IMR-90 (cell line): ENCODE results near the gene NALF2. TPM values are rescaled to one million over a fixed set of nuclear protein-coding genes. Genes with fewer than 3 reads are reported as not detected.

Experiments
- ATAC-seq: fragments of 200-7000 bp; cut with Tn5 transposase; 2 replicates; pipeline ENCODE4 v1.9.1; 2020; ENCODE audit warnings: low read depth, mild to moderate bottlenecking, moderate library complexity
- BruUV-seq: library from RNA; stranded (reverse); fragments of 400-500 nt; replicated peaks from 2 replicates; lab custom pipeline; 2021; lab: Mats Ljungman, UMichigan
- CTCF ChIA-PET: fragments of 300-600 bp; formaldehyde crosslinking; extraction: SDS; loops from one replicate; lab custom pipeline; 2021; ENCODE audit warnings: antibody characterized with exemption; lab: Yijun Ruan, JAX
- POLR2A ChIA-PET: fragments of 300-600 bp; sonication (Branson Sonifier 250); formaldehyde crosslinking; loops from one replicate; lab custom pipeline; 2022; ENCODE audit warnings: antibody characterized with exemption; ENCODE audit not compliant: unreplicated experiment; lab: Charles Lee
- DNase-seq: peaks from one replicate; pipeline ENCODE4 v3.0.0; 2013
- H2AFZ ChIP-seq: replicated peaks from 2 replicates; pipeline ENCODE3; 2013; ENCODE audit warnings: low read length, mild to moderate bottlenecking; ENCODE audit not compliant: poor library complexity
- H2AK5ac ChIP-seq: 2 replicates; pipeline ENCODE4 v1.6.1; 2013; ENCODE audit warnings: low read depth, low read length, inconsistent platforms
- H2AK9ac ChIP-seq: replicated peaks from 2 replicates; pipeline ENCODE3; 2013; ENCODE audit warnings: mild to moderate bottlenecking, low read depth, low read length, moderate library complexity; ENCODE audit not compliant: poor library complexity
- H2BK120ac ChIP-seq: 2 replicates; pipeline ENCODE4 v1.6.1; 2013; ENCODE audit warnings: low read depth, low read length, inconsistent platforms
- H2BK15ac ChIP-seq: 3 replicates; pipeline ENCODE4 v1.6.1; 2013; ENCODE audit warnings: low read depth, low read length, inconsistent platforms
- H2BK20ac ChIP-seq: 2 replicates; pipeline ENCODE4 v1.6.1; 2013; ENCODE audit warnings: low read depth, mild to moderate bottlenecking, inconsistent platforms, low read length, moderate library complexity
- H2BK5ac ChIP-seq: 2 replicates; pipeline ENCODE4 v1.6.1; 2013; ENCODE audit warnings: mild to moderate bottlenecking, low read depth, low read length, inconsistent platforms; ENCODE audit not compliant: poor library complexity, severe bottlenecking
- H3K14ac ChIP-seq: replicated peaks from 2 replicates; pipeline ENCODE4 v1.6.1; 2013; ENCODE audit warnings: low read depth, low read length, inconsistent platforms
- H3K18ac ChIP-seq: 2 replicates; pipeline ENCODE4 v1.6.1; 2013; ENCODE audit warnings: low read depth, low read length, control low read depth
- H3K23ac ChIP-seq: 2 replicates; pipeline ENCODE4 v1.6.1; 2013; ENCODE audit warnings: low read depth, low read length, inconsistent platforms
- H3K27ac ChIP-seq: 2 replicates; pipeline ENCODE4 v1.5.1; 2013; ENCODE audit warnings: mild to moderate bottlenecking, control low read depth, low read length; ENCODE audit not compliant: insufficient read depth
- H3K27me3 ChIP-seq: 2 replicates; pipeline ENCODE4 v1.6.1; 2013; ENCODE audit warnings: low read length; ENCODE audit not compliant: control insufficient read depth, insufficient read depth
- H3K36me3 ChIP-seq: 2 replicates; pipeline ENCODE4 v1.6.1; 2013; ENCODE audit warnings: low read length, mixed read lengths; ENCODE audit not compliant: control insufficient read depth, insufficient read depth
- H3K4ac ChIP-seq: 2 replicates; pipeline ENCODE4 v1.6.1; 2013; ENCODE audit warnings: low read depth, low read length, inconsistent platforms
- H3K4me1 ChIP-seq: 2 replicates; pipeline ENCODE4 v1.6.1; 2013; ENCODE audit warnings: low read length, mixed read lengths; ENCODE audit not compliant: control insufficient read depth, insufficient read depth
- H3K4me2 ChIP-seq: 2 replicates; pipeline ENCODE4 v1.6.1; 2013; ENCODE audit warnings: low read depth, mild to moderate bottlenecking, control low read depth, low read length, moderate library complexity
- H3K4me3 ChIP-seq: 2 replicates; pipeline ENCODE4 v1.5.1; 2013; ENCODE audit warnings: low read depth, mild to moderate bottlenecking, control low read depth, low read length, moderate library complexity; ENCODE audit not compliant: insufficient read depth
- H3K56ac ChIP-seq: 2 replicates; pipeline ENCODE4 v1.6.1; 2013; ENCODE audit warnings: low read length, inconsistent platforms; ENCODE audit not compliant: insufficient read depth; ENCODE audit errors: extremely low read depth
- H3K79me1 ChIP-seq, 2 experiments: 2 replicates each; pipeline ENCODE4 v1.6.1; 2013; ENCODE audit warnings: low read length in 2 of 2, inconsistent platforms in 1 of 2, low read depth in 1 of 2
- H3K9ac ChIP-seq: 2 replicates; pipeline ENCODE4 v1.6.1; 2013; ENCODE audit warnings: low read depth, low read length, control low read depth
- H3K9me1 ChIP-seq: 2 replicates; pipeline ENCODE4 v1.6.1; 2013; ENCODE audit warnings: low read length, inconsistent platforms; ENCODE audit not compliant: insufficient read depth
- H3K9me3 ChIP-seq: 2 replicates; pipeline ENCODE4 v1.6.1; 2013; ENCODE audit warnings: low read length; ENCODE audit not compliant: control insufficient read depth, insufficient read depth
- H4K20me1 ChIP-seq: 2 replicates; pipeline ENCODE4 v1.6.1; 2013; ENCODE audit warnings: low read length, inconsistent platforms; ENCODE audit not compliant: insufficient read depth
- H4K5ac ChIP-seq: 2 replicates; pipeline ENCODE4 v1.6.1; 2013; ENCODE audit warnings: mild to moderate bottlenecking, low read depth, low read length, control low read depth
- H4K8ac ChIP-seq, 2 experiments: 2 replicates each; pipeline ENCODE4 v1.6.1; 2013; ENCODE audit warnings: low read depth in 2 of 2, low read length in 2 of 2, control low read depth in 1 of 2, inconsistent platforms in 1 of 2
- H4K91ac ChIP-seq: 2 replicates; pipeline ENCODE4 v1.6.1; 2013; ENCODE audit warnings: low read depth, low read length, inconsistent platforms; ENCODE audit not compliant: insufficient read depth
- BHLHE40 ChIP-seq: fragments of 150-350 bp; IDR thresholded peaks from 2 replicates; pipeline ENCODE4 v1.6.1; 2016; ENCODE audit warnings: mild to moderate bottlenecking, low read depth, low read length
- CEBPB ChIP-seq: IDR thresholded peaks from 2 replicates; pipeline ENCODE4 v1.6.1; 2012; ENCODE audit warnings: low read depth, low read length, improper control_type of control experiment
- CHD1 ChIP-seq: IDR thresholded peaks from 2 replicates; pipeline ENCODE4 v1.6.1; 2012; ENCODE audit warnings: low read depth, low read length, improper control_type of control experiment
- CTCF ChIP-seq: conservative IDR thresholded peaks from 2 replicates; pipeline ENCODE4 v1.5.1; 2012; ENCODE audit warnings: mild to moderate bottlenecking, low read depth, low read length, improper control_type of control experiment
- ELK1 ChIP-seq: fragments of 150-350 bp; IDR thresholded peaks from 2 replicates; pipeline ENCODE4 v1.6.1; 2016; ENCODE audit warnings: low read depth, mild to moderate bottlenecking, low read length, moderate library complexity, borderline replicate concordance
- FOS ChIP-seq: fragments of 150-350 bp; IDR thresholded peaks from 2 replicates; pipeline ENCODE4 v1.6.1; 2016; ENCODE audit warnings: low read depth, low read length
- MAFK ChIP-seq: IDR thresholded peaks from 2 replicates; pipeline ENCODE4 v1.6.1; 2012; ENCODE audit warnings: low read depth, low read length, improper control_type of control experiment
- MAZ ChIP-seq: IDR thresholded peaks from 2 replicates; pipeline ENCODE4 v1.6.1; 2012; ENCODE audit warnings: low read depth, mild to moderate bottlenecking, low read length, improper control_type of control experiment, moderate library complexity, borderline replicate concordance
- MXI1 ChIP-seq: IDR thresholded peaks from 2 replicates; pipeline ENCODE4 v1.6.1; 2012; ENCODE audit warnings: low read depth, mild to moderate bottlenecking, low read length, moderate library complexity, borderline replicate concordance
- NFE2L2 ChIP-seq: fragments of 150-350 bp; IDR thresholded peaks from 2 replicates; pipeline ENCODE4 v1.6.1; 2016; ENCODE audit warnings: low read depth, mild to moderate bottlenecking, low read length
- POLR2A ChIP-seq: IDR thresholded peaks from 2 replicates; pipeline ENCODE4 v1.6.1; 2012; ENCODE audit warnings: mild to moderate bottlenecking, low read depth, low read length
- RAD21 ChIP-seq: IDR thresholded peaks from 2 replicates; pipeline ENCODE4 v1.6.1; 2012; ENCODE audit warnings: low read length, improper control_type of control experiment
- RCOR1 ChIP-seq: IDR thresholded peaks from 2 replicates; pipeline ENCODE4 v1.6.1; 2012; ENCODE audit warnings: mild to moderate bottlenecking, low read length, improper control_type of control experiment; ENCODE audit not compliant: insufficient replicate concordance
- RFX5 ChIP-seq: IDR thresholded peaks from 2 replicates; pipeline ENCODE4 v1.8.0; 2012; ENCODE audit warnings: low read depth, mild to moderate bottlenecking, low read length, moderate library complexity
- SMC3 ChIP-seq: fragments of 150-350 bp; IDR thresholded peaks from 2 replicates; pipeline ENCODE4 v1.6.1; 2016; ENCODE audit warnings: low read depth, mild to moderate bottlenecking, antibody characterized with exemption, low read length, moderate library complexity
- USF2 ChIP-seq: fragments of 150-350 bp; IDR thresholded peaks from 2 replicates; pipeline ENCODE4 v1.6.1; 2017; ENCODE audit warnings: mild to moderate bottlenecking, antibody characterized with exemption, low read length, low read depth
- WGBS, 2 experiments: methylation state at CpG; one replicate each; pipeline versions ENCODE4 v1.1.5 to v1.1.7; 2013; ENCODE audit warnings: missing lambda C conversion rate in 2 of 2; ENCODE audit not compliant: insufficient read length in 1 of 2; ENCODE audit errors: extremely low coverage in 2 of 2; 5-methylcytosine and 5-hydroxymethylcytosine counted together
- dilution Hi-C: fragments of 300-500 bp; cut with HindIII; formaldehyde crosslinking; loops from one replicate; pipeline ENCODE4 v1.14.3; 2018; ENCODE audit warnings: low sequenced_read_pairs; ENCODE audit not compliant: unreplicated experiment
- in situ Hi-C: fragments of 300-500 bp; cut with MboI; formaldehyde crosslinking; loops from 3 replicates; pipeline ENCODE4 v1.14.3; 2019; ENCODE audit warnings: low sequenced_read_pairs, inconsistent platforms, mixed read lengths
- intact Hi-C: fragments of 100-400 bp; cut with micrococcal nuclease; formaldehyde crosslinking; loops from 2 replicates; pipeline ENCODE4 v1.10.0; 2022
- polyA plus RNA-seq, 3 experiments: library from polyadenylated mRNA; depleted of rRNA; stranded (reverse); fragments of >200 nt; gene quantifications; 2 replicates each; pipeline ENCODE4 v1.2.3, GENCODE V29; 2012; ENCODE audit warnings: low replicate concordance in 1 of 3
- total RNA-seq: library from RNA; depleted of rRNA; stranded (reverse); fragments of >200 nt; gene quantifications from 2 replicates; pipeline ENCODE4 v1.2.3, GENCODE V29; 2012

Gene NALF2
- total and polyA plus RNA-seq, 2 of the 4 experiments (the other 2 are of a cell fraction), result not detected

GRCh38 chrX:69535661-69536060 is 31.5 kb downstream of the NALF2 start:
- ChIA-PET CTCF (no interaction called here), POLR2A (no interaction called here)
- no peaks in the 10 kb centered on the region for H3K4me1 ChIP-seq
- no peaks in the 10 kb centered on the region for H3K36me3 ChIP-seq
- H3K9me3 ChIP-seq, result 0 out of 2 replicates have a peak, but pooled peaks cover 2% of the 10 kb centered on the region
- intact Hi-C loops (no loop called here), dilution Hi-C loops (no loop called here), in situ Hi-C loops (no loop called here)
- no peak overlapping the region for H2AFZ ChIP-seq
- no CpG with 5 or more reads among the region's 2 CpGs for WGBS, 2 experiments
- no peak overlapping the region for H2AK9ac ChIP-seq
- no peaks in the 10 kb centered on the region for H4K20me1 ChIP-seq
- BruUV-seq, result no TSS peak
- no peak overlapping the region for H3K23ac ChIP-seq
- peaks cover 2% of the 10 kb centered on the region; the same call in 1 of the 2 replicates for H3K27me3 ChIP-seq
- no peak overlapping the region for H3K18ac ChIP-seq
- no peak overlapping the region for H3K56ac ChIP-seq
- no peak overlapping the region for H2BK15ac ChIP-seq
- no peak overlapping the region for H3K14ac ChIP-seq
- H3K9ac ChIP-seq, result no peak overlapping the region
- H2AK5ac ChIP-seq, result no peak overlapping the region
- H2BK5ac ChIP-seq, result no peak overlapping the region
- H2BK20ac ChIP-seq, result no peak overlapping the region
- H3K79me1 ChIP-seq, result no peaks in the 10 kb centered on the region
- no peak overlapping the region for H3K4me2 ChIP-seq
- TF ChIP-seq BHLHE40 (no peak), SMC3 (no peak), CHD1 (no peak), NFE2L2 (no peak), RCOR1 (no peak), RFX5 (no peak), ELK1 (no peak), CEBPB (no peak), FOS (no peak), CTCF (no peak), USF2 (no peak), RAD21 (no peak), MAFK (no peak), MAZ (no peak), MXI1 (no peak), POLR2A (no peak)
- H3K9me1 ChIP-seq, result no peaks in the 10 kb centered on the region
- H4K8ac ChIP-seq, result no peak overlapping the region
- H4K91ac ChIP-seq, result no peak overlapping the region
- H4K5ac ChIP-seq, result no peak overlapping the region
- ATAC-seq (no peak), DNase-seq (no peak)
- no peak overlapping the region for H3K27ac ChIP-seq
- no peak overlapping the region for H3K4ac ChIP-seq
- no peak overlapping the region for H3K4me3 ChIP-seq
- H2BK120ac ChIP-seq, result no peak overlapping the region
